OCI-LY7 (cell line): Measurements from ENCODE around the gene CCDC122.

Source experiments
- EZH2phosphoT487 ChIP-seq: fragments of 200-600 bp; sonication (generic); IDR thresholded peaks from 2 replicates; pipeline ENCODE4 v1.6.1; 2018; ENCODE audit warnings: low read depth, borderline replicate concordance, mild to moderate bottlenecking, mixed run types, antibody characterized with exemption, low read length, moderate library complexity, mixed read lengths
- TF ChIP-seq, protein P1 (sequence below): fragments of 200-600 bp; sonication (generic); conservative IDR thresholded peaks from 2 replicates; pipeline ENCODE4 v1.5.1; 2014; ENCODE audit warnings: mild to moderate bottlenecking, antibody characterized with exemption, low read length, moderate library complexity, mixed read lengths

DNA sequence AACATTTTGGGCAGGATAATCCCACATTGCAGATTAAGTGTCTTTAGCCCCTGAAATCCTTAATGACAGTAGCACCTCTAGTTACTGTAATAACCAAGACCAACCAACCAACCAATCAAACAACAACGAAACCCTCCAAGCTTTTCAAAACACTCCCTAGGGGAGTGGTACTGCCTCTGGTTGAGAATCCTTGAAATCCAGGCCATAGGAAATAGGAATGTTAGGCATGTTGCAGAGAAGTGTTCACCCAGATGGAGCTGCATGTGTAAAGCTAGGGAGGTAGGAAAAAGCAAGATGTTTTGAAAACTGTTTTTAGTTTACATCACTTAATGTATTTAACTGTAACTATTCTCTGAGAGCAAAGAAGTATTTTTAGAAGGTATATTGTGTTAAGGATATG lies 4.7 kb upstream of the CCDC122 start:
- TF ChIP-seq, protein P1, sequence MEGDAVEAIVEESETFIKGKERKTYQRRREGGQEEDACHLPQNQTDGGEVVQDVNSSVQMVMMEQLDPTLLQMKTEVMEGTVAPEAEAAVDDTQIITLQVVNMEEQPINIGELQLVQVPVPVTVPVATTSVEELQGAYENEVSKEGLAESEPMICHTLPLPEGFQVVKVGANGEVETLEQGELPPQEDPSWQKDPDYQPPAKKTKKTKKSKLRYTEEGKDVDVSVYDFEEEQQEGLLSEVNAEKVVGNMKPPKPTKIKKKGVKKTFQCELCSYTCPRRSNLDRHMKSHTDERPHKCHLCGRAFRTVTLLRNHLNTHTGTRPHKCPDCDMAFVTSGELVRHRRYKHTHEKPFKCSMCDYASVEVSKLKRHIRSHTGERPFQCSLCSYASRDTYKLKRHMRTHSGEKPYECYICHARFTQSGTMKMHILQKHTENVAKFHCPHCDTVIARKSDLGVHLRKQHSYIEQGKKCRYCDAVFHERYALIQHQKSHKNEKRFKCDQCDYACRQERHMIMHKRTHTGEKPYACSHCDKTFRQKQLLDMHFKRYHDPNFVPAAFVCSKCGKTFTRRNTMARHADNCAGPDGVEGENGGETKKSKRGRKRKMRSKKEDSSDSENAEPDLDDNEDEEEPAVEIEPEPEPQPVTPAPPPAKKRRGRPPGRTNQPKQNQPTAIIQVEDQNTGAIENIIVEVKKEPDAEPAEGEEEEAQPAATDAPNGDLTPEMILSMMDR: no peak
- TF ChIP-seq EZH2phosphoT487: no peak
